GM23338 (cell line): ENCODE results near the gene SLC35A4. TPM values are rescaled to one million over a fixed set of nuclear protein-coding genes. Genes with fewer than 3 reads are reported as not detected.
"Not testable (repeated sequence)": the region's sequence is repeated elsewhere in the genome, so short reads cannot be mapped to it uniquely, and the experiment has no call there.

ENCODE experiments used
- ATAC-seq: fragments of 200-7000 bp; cut with Tn5 transposase; 3 replicates; pipeline ENCODE4 v1.9.1; 2020
- DNase-seq: peaks from one replicate; pipeline ENCODE4 v3.0.0-alpha.2; 2015; ENCODE audit warnings: low spot score
- H2AFZ ChIP-seq: fragments of 200-600 bp; sonication (generic); 2 replicates; pipeline ENCODE4 v1.8.0; 2016; ENCODE audit warnings: antibody characterized with exemption, mild to moderate bottlenecking, moderate library complexity
- H3F3A ChIP-seq: fragments of 200-600 bp; sonication (generic); replicated peaks from 2 replicates; pipeline ENCODE4 v1.8.0; 2017; ENCODE audit warnings: antibody characterized with exemption, mixed run types, low read depth
- H3K27ac ChIP-seq: fragments of 200-600 bp; sonication (generic); 2 replicates; pipeline ENCODE4 v1.6.1; 2016; ENCODE audit warnings: low read depth
- H3K27me3 ChIP-seq: fragments of 200-600 bp; sonication (generic); 2 replicates; pipeline ENCODE4 v1.8.0; 2016; ENCODE audit warnings: mild to moderate bottlenecking, mixed run types, moderate library complexity; ENCODE audit not compliant: insufficient read depth
- H3K36me3 ChIP-seq: fragments of 200-600 bp; sonication (generic); 2 replicates; pipeline ENCODE4 v1.8.0; 2016; ENCODE audit warnings: mild to moderate bottlenecking; ENCODE audit not compliant: insufficient read depth
- H3K4me1 ChIP-seq: fragments of 200-600 bp; sonication (generic); 2 replicates; pipeline ENCODE4 v1.8.0; 2016; ENCODE audit warnings: mild to moderate bottlenecking, moderate library complexity; ENCODE audit not compliant: insufficient read depth
- H3K4me2 ChIP-seq: fragments of 200-600 bp; sonication (generic); 2 replicates; pipeline ENCODE4 v1.7.1; 2017; ENCODE audit warnings: mixed run types
- H3K4me3 ChIP-seq: fragments of 200-600 bp; sonication (generic); 2 replicates; pipeline ENCODE4 v1.6.1; 2016; ENCODE audit warnings: mixed run types
- H3K79me2 ChIP-seq: fragments of 200-600 bp; sonication (generic); replicated peaks from 2 replicates; pipeline ENCODE4 v1.8.0; 2017; ENCODE audit warnings: mild to moderate bottlenecking; ENCODE audit not compliant: insufficient read depth
- H3K9me2 ChIP-seq: fragments of 200-600 bp; sonication (generic); 2 replicates; pipeline ENCODE4 v1.8.0; 2017; ENCODE audit not compliant: insufficient read depth
- H4K20me1 ChIP-seq: fragments of 200-600 bp; sonication (generic); replicated peaks from 2 replicates; pipeline ENCODE4 v1.8.0; 2017; ENCODE audit warnings: mild to moderate bottlenecking; ENCODE audit not compliant: insufficient read depth
- H3K27ac Mint-ChIP-seq: 2 replicates; pipeline ENCODE4 v1.8.0; 2020; ENCODE audit warnings: inconsistent platforms, mild to moderate bottlenecking, moderate library complexity, mixed read lengths
- H3K27me3 Mint-ChIP-seq: 3 replicates; pipeline ENCODE4 v1.8.0; 2022; ENCODE audit warnings: low read depth, mild to moderate bottlenecking, moderate library complexity, mixed read lengths, inconsistent platforms; ENCODE audit not compliant: insufficient read depth, poor library complexity
- H3K36me3 Mint-ChIP-seq: 3 replicates; pipeline ENCODE4 v1.8.0; 2021; ENCODE audit warnings: low read depth, mild to moderate bottlenecking, inconsistent platforms, moderate library complexity, mixed read lengths
- H3K4me1 Mint-ChIP-seq: 3 replicates; pipeline ENCODE4 v1.8.0; 2020; ENCODE audit warnings: mild to moderate bottlenecking, inconsistent platforms, mixed read lengths
- H3K4me3 Mint-ChIP-seq: 3 replicates; pipeline ENCODE4 v1.8.0; 2021; ENCODE audit warnings: moderate library complexity, mild to moderate bottlenecking, inconsistent platforms, mixed read lengths
- H3K9me3 Mint-ChIP-seq: 3 replicates; pipeline ENCODE4 v1.8.0; 2020; ENCODE audit warnings: moderate library complexity, mild to moderate bottlenecking, inconsistent platforms, mixed read lengths
- CREB1 ChIP-seq: fragments of 250-450 bp; sonication (Bioruptor Pico); IDR thresholded peaks from 2 replicates; pipeline ENCODE4 v1.5.0; 2020; ENCODE audit warnings: low read depth, mild to moderate bottlenecking, moderate library complexity
- NANOG ChIP-seq: IDR thresholded peaks from 2 replicates; pipeline ENCODE4 v1.6.1; 2016; ENCODE audit warnings: antibody characterized with exemption, borderline replicate concordance
- STAT1 ChIP-seq: IDR thresholded peaks from one replicate; pipeline ENCODE4 v1.6.1; 2016; ENCODE audit warnings: antibody characterized with exemption; ENCODE audit not compliant: unreplicated experiment
- ZNF331 ChIP-seq: fragments of 250-450 bp; sonication (Bioruptor Pico); IDR thresholded peaks from 2 replicates; pipeline ENCODE4 v1.5.0; 2020; ENCODE audit warnings: low read depth, mild to moderate bottlenecking, moderate library complexity
- ZNF462 ChIP-seq: fragments of 250-450 bp; sonication (Bioruptor Pico); IDR thresholded peaks from 2 replicates; pipeline ENCODE4 v1.5.0; 2020; ENCODE audit warnings: mild to moderate bottlenecking, moderate library complexity
- polyA plus RNA-seq: library from polyadenylated mRNA; unstranded; fragments of >200 nt; fragmentation: Nextera tagmentation; extraction: Ambion mirVana; gene quantifications from 2 replicates; pipeline ENCODE4 v1.2.1, GENCODE V29; 2016
- total RNA-seq: library from RNA; depleted of rRNA; stranded (reverse); fragments of >200 nt; shearing (Covaris generic); gene quantifications from 2 replicates; pipeline ENCODE4 v1.2.3, GENCODE V29; 2014
- TF ChIP-seq, protein P1 (sequence below), 2 experiments: fragments of 200-600 bp in 1 of 2; sonication (generic) in 1 of 2; conservative IDR thresholded peaks; 2 replicates each; pipeline versions ENCODE4 v1.5.1 to v1.6.1; 2016 to 2017; ENCODE audit warnings: antibody characterized with exemption in 2 of 2, low read depth in 2 of 2, mild to moderate bottlenecking in 2 of 2, moderate library complexity in 1 of 2

Gene SLC35A4
- total and polyA plus RNA-seq, 2 experiments from 2014 or later, result 17.7 to 39.1 TPM

GRCh38 chr5:140590861-140591260, 26.2 kb downstream of the SLC35A4 start (continued):
- TF ChIP-seq ZNF462 (CRISPR knock-in tag), result no peak
- TF ChIP-seq ZNF331 (CRISPR knock-in tag), result no peak

DNA sequence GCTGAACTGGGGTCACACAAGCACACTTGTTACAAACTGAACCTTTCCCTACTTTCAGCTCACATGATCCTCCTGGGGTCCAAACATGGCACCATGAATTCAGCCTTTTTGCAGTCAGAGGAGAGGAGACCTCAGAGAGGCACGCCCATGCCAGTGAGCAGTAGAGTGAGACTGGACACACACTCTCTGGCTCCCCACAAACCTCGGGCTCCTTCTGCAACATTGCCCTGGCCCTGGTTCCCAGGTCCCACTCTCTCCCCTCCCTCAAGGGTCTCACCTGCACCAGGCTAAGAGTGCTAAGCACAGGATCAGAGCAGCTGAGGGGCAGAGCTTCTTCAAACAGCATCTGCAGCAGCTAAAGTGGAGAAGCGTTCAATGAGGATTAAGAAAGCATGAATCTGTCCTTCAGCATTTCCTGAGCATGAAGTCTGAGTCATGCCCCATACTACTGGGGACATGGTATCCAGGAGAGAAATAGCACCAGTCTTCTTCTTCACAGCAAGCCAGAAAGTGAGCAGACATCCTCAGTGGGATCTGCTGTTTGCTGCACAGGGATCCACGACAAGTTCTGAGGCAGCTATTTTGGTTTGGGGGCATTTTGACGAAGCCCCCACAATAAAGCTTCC, 27.2 kb downstream of the SLC35A4 start:
- H4K20me1 ChIP-seq, result no peaks in the 10 kb centered on the region
- H3K4me1 ChIP-seq, result no peaks in the 10 kb centered on the region
- H3K79me2 ChIP-seq, result no peaks in the 10 kb centered on the region
- H3K4me1 Mint-ChIP-seq, result no peaks in the 10 kb centered on the region
- H3K27me3 Mint-ChIP-seq, result no peaks in the 10 kb centered on the region
- no peaks in the 10 kb centered on the region for H3K36me3 ChIP-seq
- H3K4me3 ChIP-seq, result no peak overlapping the region
- H3K4me2 ChIP-seq, result no peak overlapping the region
- H3K4me3 Mint-ChIP-seq, result no peak overlapping the region
- no peaks in the 10 kb centered on the region for H3K36me3 Mint-ChIP-seq
- no peak overlapping the region for H3K27ac Mint-ChIP-seq
- no peak for TF ChIP-seq STAT1
- no peak for TF ChIP-seq NANOG
- no peak for TF ChIP-seq CREB1
- TF ChIP-seq, protein P1, sequence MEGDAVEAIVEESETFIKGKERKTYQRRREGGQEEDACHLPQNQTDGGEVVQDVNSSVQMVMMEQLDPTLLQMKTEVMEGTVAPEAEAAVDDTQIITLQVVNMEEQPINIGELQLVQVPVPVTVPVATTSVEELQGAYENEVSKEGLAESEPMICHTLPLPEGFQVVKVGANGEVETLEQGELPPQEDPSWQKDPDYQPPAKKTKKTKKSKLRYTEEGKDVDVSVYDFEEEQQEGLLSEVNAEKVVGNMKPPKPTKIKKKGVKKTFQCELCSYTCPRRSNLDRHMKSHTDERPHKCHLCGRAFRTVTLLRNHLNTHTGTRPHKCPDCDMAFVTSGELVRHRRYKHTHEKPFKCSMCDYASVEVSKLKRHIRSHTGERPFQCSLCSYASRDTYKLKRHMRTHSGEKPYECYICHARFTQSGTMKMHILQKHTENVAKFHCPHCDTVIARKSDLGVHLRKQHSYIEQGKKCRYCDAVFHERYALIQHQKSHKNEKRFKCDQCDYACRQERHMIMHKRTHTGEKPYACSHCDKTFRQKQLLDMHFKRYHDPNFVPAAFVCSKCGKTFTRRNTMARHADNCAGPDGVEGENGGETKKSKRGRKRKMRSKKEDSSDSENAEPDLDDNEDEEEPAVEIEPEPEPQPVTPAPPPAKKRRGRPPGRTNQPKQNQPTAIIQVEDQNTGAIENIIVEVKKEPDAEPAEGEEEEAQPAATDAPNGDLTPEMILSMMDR (conservative IDR thresholded peaks at IDR 0.05; ENCODE audit: low read depth in 2 of 2), result no peak
- peak overlapping the region; percentile 14; the same call in 1 of the 2 replicates for H2AFZ ChIP-seq
- H3K27ac ChIP-seq, result no peak overlapping the region
- H3K27me3 ChIP-seq, result no peaks in the 10 kb centered on the region
- no peaks in the 10 kb centered on the region for H3K9me2 ChIP-seq
- peaks cover 6% of the 10 kb centered on the region; the same call in 1 of the 3 replicates for H3K9me3 Mint-ChIP-seq
- DNase-seq, result no peak
- no peaks in the 10 kb centered on the region for H3F3A ChIP-seq
- no peak for ATAC-seq

- Histone ChIP-seq H2AFZ (peak overlapping the region; percentile 72), H3K27ac (peak overlapping the region; percentile 32; the same call in 1 of the 2 replicates), H3K4me3 (peak overlapping the region; percentile 49)
- peak overlapping the region; percentile 27; the same call in 1 of the 3 replicates for H3K4me3 Mint-ChIP-seq
- not testable (repeated sequence) for H3K4me2 ChIP-seq, H3K79me2 ChIP-seq, H3K36me3 Mint-ChIP-seq, H3K27me3 ChIP-seq, H3K27me3 Mint-ChIP-seq, H3K4me1 Mint-ChIP-seq, H3F3A ChIP-seq, H3K4me1 ChIP-seq, H3K36me3 ChIP-seq, H3K9me3 Mint-ChIP-seq, H3K9me2 ChIP-seq, H3K27ac Mint-ChIP-seq, H4K20me1 ChIP-seq
- peak; percentile 45; the same call in 2 of the 3 replicates for ATAC-seq
- DNase-seq, result peak; percentile 27
Measured at GRCh38 chr5:140593070-140593469, 28.4 kb downstream of the SLC35A4 start.
